CD4-positive, alpha-beta T cell (primary cell): ENCODE data around the gene LSAMP. TPM values are rescaled to one million over a fixed set of nuclear protein-coding genes. Genes with fewer than 3 reads are reported as not detected.

ENCODE experiments used
- ATAC-seq: fragments of 200-7000 bp; cut with Tn5 transposase; one replicate; pipeline ENCODE4 v1.10.0; 2022; ENCODE audit warnings: mild to moderate bottlenecking; ENCODE audit not compliant: poor library complexity
- CTCF ChIA-PET: fragments of 350-600 bp; sonication (Branson Sonifier 250); formaldehyde crosslinking; loops from one replicate; lab custom pipeline; 2021; ENCODE audit warnings: antibody characterized with exemption, inconsistent platforms; lab: Charles Lee
- POLR2A ChIA-PET: fragments of 350-600 bp; sonication (Branson Sonifier 250); formaldehyde crosslinking; loops from one replicate; lab custom pipeline; 2021; ENCODE audit warnings: antibody characterized with exemption, inconsistent platforms; lab: Charles Lee
- DNase-seq, 14 experiments: peaks; one replicate each; pipeline ENCODE4 v3.0.0-alpha.2; 2013 to 2020; ENCODE audit warnings: mixed read lengths in 2 of 14
- H3K27ac ChIP-seq, 2 donors: one replicate each; pipeline versions ENCODE4 v1.5.1 to v1.7.0; 2013; ENCODE audit warnings: low read length in 2 of 2, low read depth in 1 of 2, mild to moderate bottlenecking in 1 of 2
- H3K27me3 ChIP-seq, 2 experiments: 1 replicate in 1 of 2; 2 replicates in 1 of 2; pipeline versions ENCODE4 v1.6.1 to v1.7.0; 2013; ENCODE audit warnings: low read length in 2 of 2, control low read depth in 1 of 2, mild to moderate bottlenecking in 1 of 2, moderate library complexity in 1 of 2; ENCODE audit not compliant: insufficient read depth in 2 of 2, control insufficient read depth in 1 of 2
- H3K36me3 ChIP-seq: one replicate; pipeline ENCODE4 v1.6.1; 2013; ENCODE audit warnings: low read length, control low read depth; ENCODE audit not compliant: insufficient read depth
- H3K4me1 ChIP-seq: one replicate; pipeline ENCODE4 v1.6.1; 2013; ENCODE audit warnings: low read length, control low read depth; ENCODE audit not compliant: insufficient read depth
- H3K4me3 ChIP-seq: one replicate; pipeline ENCODE4 v1.5.1; 2013; ENCODE audit warnings: mild to moderate bottlenecking, low read length, moderate library complexity
- H3K9me3 ChIP-seq, 2 experiments: 1 replicate in 1 of 2; 2 replicates in 1 of 2; pipeline versions ENCODE4 v1.6.1 to v1.7.0; 2013; ENCODE audit warnings: low read length in 2 of 2, mild to moderate bottlenecking in 2 of 2, control low read depth in 1 of 2, moderate library complexity in 1 of 2; ENCODE audit not compliant: control insufficient read depth in 1 of 2, insufficient read depth in 1 of 2
- H3K27ac Mint-ChIP-seq: one replicate; pipeline ENCODE4 v1.8.0; 2020; ENCODE audit warnings: mixed read lengths
- H3K27me3 Mint-ChIP-seq: one replicate; pipeline ENCODE4 v1.8.0; 2021; ENCODE audit warnings: mixed read lengths
- H3K36me3 Mint-ChIP-seq: one replicate; pipeline ENCODE4 v1.8.0; 2021; ENCODE audit warnings: low read depth, mixed read lengths
- H3K4me1 Mint-ChIP-seq: one replicate; pipeline ENCODE4 v1.8.0; 2021; ENCODE audit warnings: low read depth, mixed read lengths
- H3K4me3 Mint-ChIP-seq: one replicate; pipeline ENCODE4 v1.8.0; 2020; ENCODE audit warnings: mild to moderate bottlenecking, mixed read lengths
- H3K9me3 Mint-ChIP-seq: one replicate; pipeline ENCODE4 v1.8.0; 2020; ENCODE audit warnings: mixed read lengths
- CTCF ChIP-seq: fragments of 200-600 bp; IDR thresholded peaks from one replicate; pipeline ENCODE4 v1.8.0; 2022; ENCODE audit warnings: antibody characterized with exemption, mild to moderate bottlenecking
- intact Hi-C, 2 experiments: fragments of 100-400 bp; cut with DNase I in 1 of 2; cut with micrococcal nuclease in 1 of 2; formaldehyde crosslinking; loops; one replicate each; pipeline versions ENCODE4 v1.15.1 to v1.9.0; 2023 to 2025; cut with DNase I, micrococcal nuclease
- total RNA-seq, 174 experiments: library from RNA in 2 of 174; stranded (reverse) in 2 of 174; gene quantifications; one replicate each; pipeline ENCODE4 v1.2.3 and lab custom pipeline; 2021 to 2026

The LSAMP gene
- total RNA-seq, 2 experiments from 2014 or later, result not detected

DNA sequence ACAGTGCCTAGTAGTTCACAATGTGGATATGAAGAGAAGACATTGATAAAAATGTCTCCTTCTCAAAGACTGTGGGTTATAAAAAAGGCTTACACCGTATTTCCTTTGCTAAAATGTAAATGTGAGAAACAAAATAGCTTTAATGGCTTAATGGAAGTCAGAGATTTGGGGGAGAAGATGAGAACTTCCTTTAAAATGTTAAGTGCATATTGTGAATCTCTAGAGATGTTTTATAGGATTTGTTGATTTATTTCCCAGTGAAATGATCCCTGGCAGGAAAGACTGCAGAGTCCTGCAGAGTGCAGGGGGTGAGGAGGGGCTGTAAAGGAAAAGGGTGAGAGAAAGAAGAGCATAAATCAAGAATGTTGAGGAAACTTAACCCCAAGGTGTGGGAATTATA is 516.9 kb downstream of the LSAMP start:
- intact Hi-C loops, result no loop called here
- DNase-seq (no peak), ATAC-seq (no peak)
- no peak overlapping the region for H3K27ac ChIP-seq
- Mint-ChIP-seq H3K27ac (no peak overlapping the region), H3K9me3 (peaks cover 3% of the 10 kb centered on the region), H3K27me3 (peaks cover 14% of the 10 kb centered on the region), H3K4me3 (no peak overlapping the region), H3K36me3 (no peaks in the 10 kb centered on the region), H3K4me1 (no peaks in the 10 kb centered on the region)
- no peak for TF ChIP-seq CTCF
- POLR2A ChIA-PET, result no interaction called here
- H3K27me3 ChIP-seq, result no peaks in the 10 kb centered on the region
- CTCF ChIA-PET, result no interaction called here
- no peak overlapping the region for H3K4me3 ChIP-seq
- H3K4me1 ChIP-seq, result no peaks in the 10 kb centered on the region
- peaks cover 0 to 5% of the 10 kb centered on the region in 2 experiments for H3K9me3 ChIP-seq
- H3K36me3 ChIP-seq, result no peaks in the 10 kb centered on the region

- ATAC-seq (no peak), DNase-seq (no peak)
- no peak overlapping the region for H3K27ac Mint-ChIP-seq
- H3K27me3 ChIP-seq, result no peaks in the 10 kb centered on the region
- no peak overlapping the region for H3K4me3 Mint-ChIP-seq
- H3K9me3 ChIP-seq, result peaks cover 0 to 5% of the 10 kb centered on the region in 2 experiments
- peaks cover 14% of the 10 kb centered on the region for H3K27me3 Mint-ChIP-seq
- no peaks in the 10 kb centered on the region for H3K4me1 Mint-ChIP-seq
- CTCF ChIA-PET, result no interaction called here
- H3K36me3 ChIP-seq, result no peaks in the 10 kb centered on the region
- H3K9me3 Mint-ChIP-seq, result peaks cover 3% of the 10 kb centered on the region
- H3K36me3 Mint-ChIP-seq, result no peaks in the 10 kb centered on the region
- no peak overlapping the region for H3K27ac ChIP-seq
- H3K4me1 ChIP-seq, result no peaks in the 10 kb centered on the region
- POLR2A ChIA-PET, result no interaction called here
- no peak overlapping the region for H3K4me3 ChIP-seq
- TF ChIP-seq CTCF, result no peak
- intact Hi-C loops, result no loop called here
Measured at GRCh38 chr3:115927197-115927596, 518.1 kb downstream of the LSAMP start.

DNA sequence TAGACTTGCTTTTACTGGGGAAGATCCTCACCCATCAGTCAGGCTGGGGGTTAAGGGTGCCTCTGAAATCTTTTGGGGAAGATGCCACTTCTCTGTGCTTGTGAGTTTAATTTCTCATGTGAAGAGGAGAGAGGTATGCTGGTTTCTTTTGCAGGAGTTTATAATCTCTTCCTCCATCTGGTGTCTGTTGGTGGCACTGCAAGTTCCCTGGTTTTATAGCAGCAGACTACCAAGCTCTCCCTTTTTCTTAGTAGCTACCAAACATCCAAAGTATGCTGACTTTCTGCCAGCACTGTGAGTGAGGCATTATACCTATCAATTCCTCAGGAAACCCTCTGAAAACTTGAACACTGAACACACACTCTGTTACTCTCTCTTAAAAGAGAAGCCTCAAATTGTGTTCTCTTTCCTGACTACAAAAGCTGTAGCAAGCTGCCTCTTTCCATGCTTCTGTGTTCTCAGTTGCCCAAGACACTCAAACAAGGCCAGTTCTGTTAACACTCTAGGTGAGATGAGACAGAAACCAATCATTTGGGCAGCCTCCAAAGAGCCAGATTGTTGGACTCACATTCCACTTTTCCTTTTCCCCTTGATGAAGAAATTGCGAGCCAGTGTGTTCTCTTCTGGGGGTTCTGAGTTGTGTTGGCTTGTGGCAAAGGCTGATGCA is 522.5 kb downstream of the LSAMP start:
- H3K4me1 ChIP-seq, result no peaks in the 10 kb centered on the region
- intact Hi-C loops, result no loop called here
- Mint-ChIP-seq H3K27me3 (peaks cover 13% of the 10 kb centered on the region), H3K4me1 (no peaks in the 10 kb centered on the region), H3K4me3 (no peak overlapping the region), H3K9me3 (peaks cover 5% of the 10 kb centered on the region), H3K36me3 (no peaks in the 10 kb centered on the region), H3K27ac (no peak overlapping the region)
- ATAC-seq, result no peak
- POLR2A ChIA-PET, result no interaction called here
- no peaks in the 10 kb centered on the region for H3K36me3 ChIP-seq
- peaks cover 0 to 5% of the 10 kb centered on the region in 2 experiments for H3K9me3 ChIP-seq
- H3K27me3 ChIP-seq, result no peaks in the 10 kb centered on the region
- H3K4me3 ChIP-seq, result no peak overlapping the region
- CTCF ChIA-PET, result no interaction called here
- H3K27ac ChIP-seq, result no peak overlapping the region
- no peak for TF ChIP-seq CTCF
- no peak for DNase-seq
